ENCODE measurements around the gene MYO1D. TPM values are rescaled to one million over a fixed set of nuclear protein-coding genes. Genes with fewer than 3 reads are reported as not detected.

The MYO1D gene
- total RNA-seq, 1 experiment from 2014 or later, result 40.8 TPM

DNA sequence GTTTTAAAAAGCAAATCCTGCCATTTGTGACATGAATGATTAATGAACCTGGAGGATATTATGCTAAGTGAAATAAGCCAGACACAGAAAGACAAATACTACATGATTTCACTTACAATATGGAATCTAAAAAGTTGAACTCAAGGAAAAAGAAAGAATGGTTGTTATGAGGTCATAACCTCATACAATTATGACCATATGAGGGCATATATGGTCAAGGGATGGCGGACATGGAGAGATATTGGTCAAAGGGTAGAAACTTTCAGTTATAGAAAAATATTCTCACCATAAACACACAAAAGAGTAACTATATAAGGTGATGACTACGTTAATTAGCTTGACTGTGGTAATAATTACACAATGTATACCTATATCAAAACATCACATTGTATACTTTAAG is 56.5 kb downstream of the MYO1D start:
- no peak for DNase-seq
- no peak overlapping the region for H3K27ac ChIP-seq
- intact Hi-C loops (cut with micrococcal nuclease; ENCODE audit: unreplicated experiment), result loop anchor here (2.0 to 10.0 kb wide), 2 partner anchors 54 to 318 kb away; partner anchors contain the start of gene MYO1D
- BruUV-seq (replicated peaks), result no TSS peak
- H3K27me3 ChIP-seq (ENCODE audit: insufficient read depth, low read depth), result no peaks in the 10 kb centered on the region
- POLR2A ChIA-PET (ENCODE audit: unreplicated experiment), result interaction anchor here (0.7 kb wide), 1 partner anchor 25 kb away, joined by 4 read pairs; no protein-coding TSS in a partner anchor
- no peak for TF ChIP-seq EZH2 (IDR thresholded peaks at IDR 0.05; ENCODE audit: low read depth)
- TF ChIP-seq, protein P1, sequence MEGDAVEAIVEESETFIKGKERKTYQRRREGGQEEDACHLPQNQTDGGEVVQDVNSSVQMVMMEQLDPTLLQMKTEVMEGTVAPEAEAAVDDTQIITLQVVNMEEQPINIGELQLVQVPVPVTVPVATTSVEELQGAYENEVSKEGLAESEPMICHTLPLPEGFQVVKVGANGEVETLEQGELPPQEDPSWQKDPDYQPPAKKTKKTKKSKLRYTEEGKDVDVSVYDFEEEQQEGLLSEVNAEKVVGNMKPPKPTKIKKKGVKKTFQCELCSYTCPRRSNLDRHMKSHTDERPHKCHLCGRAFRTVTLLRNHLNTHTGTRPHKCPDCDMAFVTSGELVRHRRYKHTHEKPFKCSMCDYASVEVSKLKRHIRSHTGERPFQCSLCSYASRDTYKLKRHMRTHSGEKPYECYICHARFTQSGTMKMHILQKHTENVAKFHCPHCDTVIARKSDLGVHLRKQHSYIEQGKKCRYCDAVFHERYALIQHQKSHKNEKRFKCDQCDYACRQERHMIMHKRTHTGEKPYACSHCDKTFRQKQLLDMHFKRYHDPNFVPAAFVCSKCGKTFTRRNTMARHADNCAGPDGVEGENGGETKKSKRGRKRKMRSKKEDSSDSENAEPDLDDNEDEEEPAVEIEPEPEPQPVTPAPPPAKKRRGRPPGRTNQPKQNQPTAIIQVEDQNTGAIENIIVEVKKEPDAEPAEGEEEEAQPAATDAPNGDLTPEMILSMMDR (conservative IDR thresholded peaks at IDR 0.05), result no peak
- no peaks in the 10 kb centered on the region for H3K9me3 ChIP-seq (ENCODE audit: insufficient read depth, low read depth)
- no peaks in the 10 kb centered on the region for H3K4me1 ChIP-seq (replicated peaks; ENCODE audit: insufficient read depth)
- H3K9me2 ChIP-seq (ENCODE audit: insufficient read depth), result no peaks in the 10 kb centered on the region
- H2AFZ ChIP-seq, result no peak overlapping the region
- no peak overlapping the region for H3K4me2 ChIP-seq
- CTCF ChIA-PET, result interaction anchor here (0.6 kb wide), 1 partner anchor 15 kb away, joined by 3 read pairs; no protein-coding TSS in a partner anchor
- no peaks in the 10 kb centered on the region for H3K36me3 ChIP-seq (ENCODE audit: low read depth)
- H4K20me1 ChIP-seq (ENCODE audit: insufficient read depth), result no peaks in the 10 kb centered on the region
- H3F3A ChIP-seq (ENCODE audit: insufficient read depth, low read depth), result no peaks in the 10 kb centered on the region
- H3K79me2 ChIP-seq (ENCODE audit: low read depth), result no peaks in the 10 kb centered on the region
- H3K4me3 ChIP-seq, result no peak overlapping the region

DNA sequence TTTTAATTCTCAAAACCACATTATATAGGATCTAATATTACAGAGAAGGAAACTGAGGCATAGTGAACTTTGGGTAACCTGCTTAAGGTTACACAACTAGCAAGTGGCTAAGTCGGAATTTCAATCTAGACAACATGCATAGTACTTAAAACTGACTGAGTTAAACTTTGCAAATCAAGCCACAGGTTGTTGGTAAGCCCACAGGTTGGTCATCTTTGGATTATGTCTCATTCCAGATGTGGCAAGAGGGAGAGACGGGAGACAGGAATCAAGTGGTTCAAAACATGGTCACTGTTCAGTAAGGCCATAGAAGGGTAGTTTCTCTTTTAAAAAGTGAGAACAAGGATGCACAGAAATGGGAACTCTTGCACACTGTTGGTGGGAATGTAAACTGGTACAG is 57.1 kb downstream of the MYO1D start:
- H3K4me3 ChIP-seq, result no peak overlapping the region
- H3K27me3 ChIP-seq (ENCODE audit: insufficient read depth, low read depth), result no peaks in the 10 kb centered on the region
- no peak overlapping the region for H3K27ac ChIP-seq
- CTCF ChIA-PET, result interaction anchor here (0.6 kb wide), 1 partner anchor 14 kb away, joined by 3 read pairs; no protein-coding TSS in a partner anchor
- H3K4me1 ChIP-seq (replicated peaks; ENCODE audit: insufficient read depth), result no peaks in the 10 kb centered on the region
- no peak overlapping the region for H2AFZ ChIP-seq
- no peak for DNase-seq
- H3K36me3 ChIP-seq (ENCODE audit: low read depth), result no peaks in the 10 kb centered on the region
- no peaks in the 10 kb centered on the region for H3K9me3 ChIP-seq (ENCODE audit: insufficient read depth, low read depth)
- intact Hi-C loops (cut with micrococcal nuclease; ENCODE audit: unreplicated experiment), result loop anchor here (2.0 to 10.0 kb wide), 2 partner anchors 55 to 317 kb away; partner anchors contain the start of gene MYO1D
- no peaks in the 10 kb centered on the region for H3K9me2 ChIP-seq (ENCODE audit: insufficient read depth)
- H4K20me1 ChIP-seq (ENCODE audit: insufficient read depth), result no peaks in the 10 kb centered on the region
- H3F3A ChIP-seq (ENCODE audit: insufficient read depth, low read depth), result no peaks in the 10 kb centered on the region
- H3K4me2 ChIP-seq, result no peak overlapping the region
- POLR2A ChIA-PET (ENCODE audit: unreplicated experiment), result interaction anchor here (0.7 kb wide), 1 partner anchor 26 kb away, joined by 4 read pairs; no protein-coding TSS in a partner anchor
- BruUV-seq (replicated peaks), result no TSS peak
- H3K79me2 ChIP-seq (ENCODE audit: low read depth), result no peaks in the 10 kb centered on the region
- no peak for TF ChIP-seq EZH2 (IDR thresholded peaks at IDR 0.05; ENCODE audit: low read depth)
- TF ChIP-seq, protein P1 (conservative IDR thresholded peaks at IDR 0.05), result no peak

DNA sequence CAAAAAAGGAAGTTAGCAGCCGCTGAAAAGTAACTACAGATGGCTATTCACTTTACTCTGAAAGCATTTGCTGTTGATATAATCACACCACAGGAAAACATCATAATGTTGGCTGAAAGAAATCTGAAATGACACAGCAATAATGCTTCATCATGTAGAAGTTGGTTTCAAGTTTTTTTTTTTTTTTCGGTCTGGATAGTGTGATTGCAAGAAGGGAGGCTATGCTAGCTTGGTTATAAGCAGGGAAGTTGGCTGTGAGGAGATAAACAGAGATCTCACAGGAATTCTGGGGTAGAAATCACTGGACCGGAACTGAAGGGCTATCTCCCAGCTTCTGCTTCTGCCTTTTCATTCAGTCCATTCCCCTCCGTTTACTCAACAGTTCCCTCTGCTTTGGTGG is 57.9 kb downstream of the MYO1D start:
- ChIA-PET POLR2A (ENCODE audit: unreplicated experiment) (no interaction called here), CTCF (no interaction called here)
- intact Hi-C loops (cut with micrococcal nuclease; ENCODE audit: unreplicated experiment), result no loop called here

More for the DNA sequence above, 57.9 kb downstream of the MYO1D start:
- H3K9me3 ChIP-seq (ENCODE audit: insufficient read depth, low read depth), result no peaks in the 10 kb centered on the region
- no peaks in the 10 kb centered on the region for H4K20me1 ChIP-seq (ENCODE audit: insufficient read depth)
- H3F3A ChIP-seq (ENCODE audit: insufficient read depth, low read depth), result no peaks in the 10 kb centered on the region
- H3K27ac ChIP-seq, result no peak overlapping the region
- BruUV-seq (replicated peaks), result no TSS peak
- no peaks in the 10 kb centered on the region for H3K36me3 ChIP-seq (ENCODE audit: low read depth)
- H3K4me2 ChIP-seq, result no peak overlapping the region
- H3K4me1 ChIP-seq (replicated peaks; ENCODE audit: insufficient read depth), result no peaks in the 10 kb centered on the region
- DNase-seq, result no peak
- H3K9me2 ChIP-seq (ENCODE audit: insufficient read depth), result no peaks in the 10 kb centered on the region
- no peaks in the 10 kb centered on the region for H3K27me3 ChIP-seq (ENCODE audit: insufficient read depth, low read depth)
- H3K79me2 ChIP-seq (ENCODE audit: low read depth), result no peaks in the 10 kb centered on the region
- no peak for TF ChIP-seq EZH2 (IDR thresholded peaks at IDR 0.05; ENCODE audit: low read depth)
- TF ChIP-seq, protein P1 (conservative IDR thresholded peaks at IDR 0.05), result no peak
- no peak overlapping the region for H2AFZ ChIP-seq
- no peak overlapping the region for H3K4me3 ChIP-seq
